IMR-90 (cell line): ENCODE data around the gene DUSP14. TPM values are rescaled to one million over a fixed set of nuclear protein-coding genes. Genes with fewer than 3 reads are reported as not detected.
"Not testable (repeated sequence)": the region's sequence is repeated elsewhere in the genome, so short reads cannot be mapped to it uniquely, and the experiment has no call there.

Experiments used
- ATAC-seq: fragments of 200-7000 bp; cut with Tn5 transposase; 2 replicates; pipeline ENCODE4 v1.9.1; 2020; ENCODE audit warnings: low read depth, mild to moderate bottlenecking, moderate library complexity
- BruUV-seq: library from RNA; stranded (reverse); fragments of 400-500 nt; replicated peaks from 2 replicates; lab custom pipeline; 2021; lab: Mats Ljungman, UMichigan
- CTCF ChIA-PET: fragments of 300-600 bp; formaldehyde crosslinking; extraction: SDS; loops from one replicate; lab custom pipeline; 2021; ENCODE audit warnings: antibody characterized with exemption; lab: Yijun Ruan, JAX
- POLR2A ChIA-PET: fragments of 300-600 bp; sonication (Branson Sonifier 250); formaldehyde crosslinking; loops from one replicate; lab custom pipeline; 2022; ENCODE audit warnings: antibody characterized with exemption; ENCODE audit not compliant: unreplicated experiment; lab: Charles Lee
- DNase-seq: peaks from one replicate; pipeline ENCODE4 v3.0.0; 2013
- H2AFZ ChIP-seq: replicated peaks from 2 replicates; pipeline ENCODE3; 2013; ENCODE audit warnings: low read length, mild to moderate bottlenecking; ENCODE audit not compliant: poor library complexity
- H2AK5ac ChIP-seq: 2 replicates; pipeline ENCODE4 v1.6.1; 2013; ENCODE audit warnings: low read depth, low read length, inconsistent platforms
- H2AK9ac ChIP-seq: replicated peaks from 2 replicates; pipeline ENCODE3; 2013; ENCODE audit warnings: mild to moderate bottlenecking, low read depth, low read length, moderate library complexity; ENCODE audit not compliant: poor library complexity
- H2BK120ac ChIP-seq: 2 replicates; pipeline ENCODE4 v1.6.1; 2013; ENCODE audit warnings: low read depth, low read length, inconsistent platforms
- H2BK15ac ChIP-seq: 3 replicates; pipeline ENCODE4 v1.6.1; 2013; ENCODE audit warnings: low read depth, low read length, inconsistent platforms
- H2BK20ac ChIP-seq: 2 replicates; pipeline ENCODE4 v1.6.1; 2013; ENCODE audit warnings: low read depth, mild to moderate bottlenecking, inconsistent platforms, low read length, moderate library complexity
- H2BK5ac ChIP-seq: 2 replicates; pipeline ENCODE4 v1.6.1; 2013; ENCODE audit warnings: mild to moderate bottlenecking, low read depth, low read length, inconsistent platforms; ENCODE audit not compliant: poor library complexity, severe bottlenecking
- H3K14ac ChIP-seq: replicated peaks from 2 replicates; pipeline ENCODE4 v1.6.1; 2013; ENCODE audit warnings: low read depth, low read length, inconsistent platforms
- H3K18ac ChIP-seq: 2 replicates; pipeline ENCODE4 v1.6.1; 2013; ENCODE audit warnings: low read depth, low read length, control low read depth
- H3K23ac ChIP-seq: 2 replicates; pipeline ENCODE4 v1.6.1; 2013; ENCODE audit warnings: low read depth, low read length, inconsistent platforms
- H3K27ac ChIP-seq: 2 replicates; pipeline ENCODE4 v1.5.1; 2013; ENCODE audit warnings: mild to moderate bottlenecking, control low read depth, low read length; ENCODE audit not compliant: insufficient read depth
- H3K27me3 ChIP-seq: 2 replicates; pipeline ENCODE4 v1.6.1; 2013; ENCODE audit warnings: low read length; ENCODE audit not compliant: control insufficient read depth, insufficient read depth
- H3K36me3 ChIP-seq: 2 replicates; pipeline ENCODE4 v1.6.1; 2013; ENCODE audit warnings: low read length, mixed read lengths; ENCODE audit not compliant: control insufficient read depth, insufficient read depth
- H3K4ac ChIP-seq: 2 replicates; pipeline ENCODE4 v1.6.1; 2013; ENCODE audit warnings: low read depth, low read length, inconsistent platforms
- H3K4me1 ChIP-seq: 2 replicates; pipeline ENCODE4 v1.6.1; 2013; ENCODE audit warnings: low read length, mixed read lengths; ENCODE audit not compliant: control insufficient read depth, insufficient read depth
- H3K4me2 ChIP-seq: 2 replicates; pipeline ENCODE4 v1.6.1; 2013; ENCODE audit warnings: low read depth, mild to moderate bottlenecking, control low read depth, low read length, moderate library complexity
- H3K4me3 ChIP-seq: 2 replicates; pipeline ENCODE4 v1.5.1; 2013; ENCODE audit warnings: low read depth, mild to moderate bottlenecking, control low read depth, low read length, moderate library complexity; ENCODE audit not compliant: insufficient read depth
- H3K56ac ChIP-seq: 2 replicates; pipeline ENCODE4 v1.6.1; 2013; ENCODE audit warnings: low read length, inconsistent platforms; ENCODE audit not compliant: insufficient read depth; ENCODE audit errors: extremely low read depth
- H3K79me1 ChIP-seq, 2 experiments: 2 replicates each; pipeline ENCODE4 v1.6.1; 2013; ENCODE audit warnings: low read length in 2 of 2, inconsistent platforms in 1 of 2, low read depth in 1 of 2
- H3K9ac ChIP-seq: 2 replicates; pipeline ENCODE4 v1.6.1; 2013; ENCODE audit warnings: low read depth, low read length, control low read depth
- H3K9me1 ChIP-seq: 2 replicates; pipeline ENCODE4 v1.6.1; 2013; ENCODE audit warnings: low read length, inconsistent platforms; ENCODE audit not compliant: insufficient read depth
- H3K9me3 ChIP-seq: 2 replicates; pipeline ENCODE4 v1.6.1; 2013; ENCODE audit warnings: low read length; ENCODE audit not compliant: control insufficient read depth, insufficient read depth
- H4K20me1 ChIP-seq: 2 replicates; pipeline ENCODE4 v1.6.1; 2013; ENCODE audit warnings: low read length, inconsistent platforms; ENCODE audit not compliant: insufficient read depth
- H4K5ac ChIP-seq: 2 replicates; pipeline ENCODE4 v1.6.1; 2013; ENCODE audit warnings: mild to moderate bottlenecking, low read depth, low read length, control low read depth
- H4K8ac ChIP-seq, 2 experiments: 2 replicates each; pipeline ENCODE4 v1.6.1; 2013; ENCODE audit warnings: low read depth in 2 of 2, low read length in 2 of 2, control low read depth in 1 of 2, inconsistent platforms in 1 of 2
- H4K91ac ChIP-seq: 2 replicates; pipeline ENCODE4 v1.6.1; 2013; ENCODE audit warnings: low read depth, low read length, inconsistent platforms; ENCODE audit not compliant: insufficient read depth
- MAZ ChIP-seq: IDR thresholded peaks from 2 replicates; pipeline ENCODE4 v1.6.1; 2012; ENCODE audit warnings: low read depth, mild to moderate bottlenecking, low read length, improper control_type of control experiment, moderate library complexity, borderline replicate concordance
- POLR2A ChIP-seq: IDR thresholded peaks from 2 replicates; pipeline ENCODE4 v1.6.1; 2012; ENCODE audit warnings: mild to moderate bottlenecking, low read depth, low read length
- RCOR1 ChIP-seq: IDR thresholded peaks from 2 replicates; pipeline ENCODE4 v1.6.1; 2012; ENCODE audit warnings: mild to moderate bottlenecking, low read length, improper control_type of control experiment; ENCODE audit not compliant: insufficient replicate concordance
- WGBS, 2 experiments: methylation state at CpG; one replicate each; pipeline versions ENCODE4 v1.1.5 to v1.1.7; 2013; ENCODE audit warnings: missing lambda C conversion rate in 2 of 2; ENCODE audit not compliant: insufficient read length in 1 of 2; ENCODE audit errors: extremely low coverage in 2 of 2; 5-methylcytosine and 5-hydroxymethylcytosine counted together
- dilution Hi-C: fragments of 300-500 bp; cut with HindIII; formaldehyde crosslinking; loops from one replicate; pipeline ENCODE4 v1.14.3; 2018; ENCODE audit warnings: low sequenced_read_pairs; ENCODE audit not compliant: unreplicated experiment
- in situ Hi-C: fragments of 300-500 bp; cut with MboI; formaldehyde crosslinking; loops from 3 replicates; pipeline ENCODE4 v1.14.3; 2019; ENCODE audit warnings: low sequenced_read_pairs, inconsistent platforms, mixed read lengths
- intact Hi-C: fragments of 100-400 bp; cut with micrococcal nuclease; formaldehyde crosslinking; loops from 2 replicates; pipeline ENCODE4 v1.10.0; 2022
- polyA plus RNA-seq, 3 experiments: library from polyadenylated mRNA; depleted of rRNA; stranded (reverse); fragments of >200 nt; gene quantifications; 2 replicates each; pipeline ENCODE4 v1.2.3, GENCODE V29; 2012; ENCODE audit warnings: low replicate concordance in 1 of 3
- total RNA-seq: library from RNA; depleted of rRNA; stranded (reverse); fragments of >200 nt; gene quantifications from 2 replicates; pipeline ENCODE4 v1.2.3, GENCODE V29; 2012
- TF ChIP-seq, protein P1 (sequence below): conservative IDR thresholded peaks from 2 replicates; pipeline ENCODE4 v1.5.1; 2012; ENCODE audit warnings: mild to moderate bottlenecking, low read depth, low read length, improper control_type of control experiment

The DUSP14 gene
- total and polyA plus RNA-seq, 2 of the 4 experiments (the other 2 are of a cell fraction): 97.5 to 127 TPM

- no peak overlapping the region for H2BK5ac ChIP-seq
- H2AK9ac ChIP-seq: peak overlapping the region; percentile 23
- no peak overlapping the region for H3K4me2 ChIP-seq
- H4K5ac ChIP-seq: no peak overlapping the region
- H2BK15ac ChIP-seq: no peak overlapping the region
- 97% methylated on average over 9 of the region's 17 CpGs; no CpG with 5 or more reads in 1 of the 2 experiments for WGBS, 2 experiments
- no TSS peak for BruUV-seq
- intact Hi-C loops: no loop called here
- in situ Hi-C loops: no loop called here
- H3K27me3 ChIP-seq: no peaks in the 10 kb centered on the region
- TF ChIP-seq, protein P1, sequence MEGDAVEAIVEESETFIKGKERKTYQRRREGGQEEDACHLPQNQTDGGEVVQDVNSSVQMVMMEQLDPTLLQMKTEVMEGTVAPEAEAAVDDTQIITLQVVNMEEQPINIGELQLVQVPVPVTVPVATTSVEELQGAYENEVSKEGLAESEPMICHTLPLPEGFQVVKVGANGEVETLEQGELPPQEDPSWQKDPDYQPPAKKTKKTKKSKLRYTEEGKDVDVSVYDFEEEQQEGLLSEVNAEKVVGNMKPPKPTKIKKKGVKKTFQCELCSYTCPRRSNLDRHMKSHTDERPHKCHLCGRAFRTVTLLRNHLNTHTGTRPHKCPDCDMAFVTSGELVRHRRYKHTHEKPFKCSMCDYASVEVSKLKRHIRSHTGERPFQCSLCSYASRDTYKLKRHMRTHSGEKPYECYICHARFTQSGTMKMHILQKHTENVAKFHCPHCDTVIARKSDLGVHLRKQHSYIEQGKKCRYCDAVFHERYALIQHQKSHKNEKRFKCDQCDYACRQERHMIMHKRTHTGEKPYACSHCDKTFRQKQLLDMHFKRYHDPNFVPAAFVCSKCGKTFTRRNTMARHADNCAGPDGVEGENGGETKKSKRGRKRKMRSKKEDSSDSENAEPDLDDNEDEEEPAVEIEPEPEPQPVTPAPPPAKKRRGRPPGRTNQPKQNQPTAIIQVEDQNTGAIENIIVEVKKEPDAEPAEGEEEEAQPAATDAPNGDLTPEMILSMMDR: no peak
- TF ChIP-seq MAZ (no peak), POLR2A (no peak), RCOR1 (no peak)
- peaks cover 31% of the 10 kb centered on the region for H3K36me3 ChIP-seq
- no peak overlapping the region for H4K8ac ChIP-seq
- ChIA-PET POLR2A (no interaction called here), CTCF (no interaction called here)
- H3K4me3 ChIP-seq: no peak overlapping the region
- dilution Hi-C loops: no loop called here
- no peak overlapping the region for H3K14ac ChIP-seq
- H3K9me3 ChIP-seq: no peaks in the 10 kb centered on the region
- H3K18ac ChIP-seq: no peak overlapping the region
- no peak overlapping the region for H3K56ac ChIP-seq
- peaks cover 85% of the 10 kb centered on the region for H4K20me1 ChIP-seq
- no peak overlapping the region for H2BK120ac ChIP-seq
- no peak overlapping the region for H3K23ac ChIP-seq
- H3K79me1 ChIP-seq: peaks cover 19 to 84% of the 10 kb centered on the region in 2 experiments
- H3K4ac ChIP-seq: no peak overlapping the region
- H3K9ac ChIP-seq: no peak overlapping the region
- H2AK5ac ChIP-seq: peak overlapping the region; percentile 16; the same call in 1 of the 2 replicates
- H4K91ac ChIP-seq: no peak overlapping the region
- no peak overlapping the region for H2BK20ac ChIP-seq
- no peak overlapping the region for H3K27ac ChIP-seq
- ATAC-seq: no peak
- peaks cover 42% of the 10 kb centered on the region for H3K9me1 ChIP-seq
- no peak overlapping the region for H2AFZ ChIP-seq
- no peak for DNase-seq
- H3K4me1 ChIP-seq: 0 out of 2 replicates have a peak, but pooled peaks cover 5% of the 10 kb centered on the region
Measured at GRCh38 chr17:37510056-37510455, 20.4 kb downstream of the DUSP14 start.

- H3K4ac ChIP-seq, H4K91ac ChIP-seq, dilution Hi-C loops, H3K27me3 ChIP-seq, H3K9me3 ChIP-seq, H3K23ac ChIP-seq, H3K4me2 ChIP-seq, BruUV-seq, H3K9ac ChIP-seq, H3K18ac ChIP-seq, intact Hi-C loops, H3K27ac ChIP-seq, H4K5ac ChIP-seq, ATAC-seq, CTCF ChIA-PET, H2AK5ac ChIP-seq, H3K4me1 ChIP-seq, in situ Hi-C loops, H2BK15ac ChIP-seq, H2BK5ac ChIP-seq, H3K56ac ChIP-seq, DNase-seq, H3K14ac ChIP-seq, H4K8ac ChIP-seq, H2BK20ac ChIP-seq, POLR2A ChIA-PET, H2BK120ac ChIP-seq, H3K4me3 ChIP-seq, H2AFZ ChIP-seq, H2AK9ac ChIP-seq: not testable (repeated sequence)
- Histone ChIP-seq H3K79me1 (peaks cover 24 to 77% of the 10 kb centered on the region in 2 experiments), H4K20me1 (peaks cover 76% of the 10 kb centered on the region), H3K36me3 (peaks cover 33% of the 10 kb centered on the region), H3K9me1 (peaks cover 33% of the 10 kb centered on the region)
- no CpG with 5 or more reads among the region's 1 CpG for WGBS, 2 experiments
Measured at GRCh38 chr17:37511642-37512041, 22.0 kb downstream of the DUSP14 start.
